HepG2 (cell line): Measurements from ENCODE around the gene CD34.

ENCODE experiments used
- ARNT ChIP-seq: fragments of 450-650 bp; IDR thresholded peaks from 2 replicates; pipeline ENCODE4 v1.6.1; 2017
- CREB1 ChIP-seq, 2 experiments: fragments of 450-650 bp in 1 of 2; IDR thresholded peaks; 2 replicates each; pipeline ENCODE4 v1.6.1; 2016 to 2017; ENCODE audit warnings: control low read depth in 1 of 2, mild to moderate bottlenecking in 1 of 2, missing compliant biosample characterization in 1 of 2, missing genetic modification characterization in 1 of 2
- CTCF ChIP-seq: sonication (generic); formaldehyde crosslinking; IDR thresholded peaks from 2 replicates; pipeline ENCODE4 v1.5.0; 2020; ENCODE audit warnings: mild to moderate bottlenecking, missing genetic modification reagents, moderate library complexity
- EP300 ChIP-seq, 3 experiments: sonication (generic) in 1 of 3; formaldehyde crosslinking in 1 of 3; IDR thresholded peaks; 2 replicates each; pipeline versions ENCODE4 v1.5.1 to v1.6.1; 2011 to 2020; ENCODE audit warnings: low read depth in 2 of 3, low read length in 2 of 3, borderline replicate concordance in 1 of 3, improper control_type of control experiment in 1 of 3, mild to moderate bottlenecking in 1 of 3, missing genetic modification reagents in 1 of 3, moderate library complexity in 1 of 3
- FOXC1 ChIP-seq: sonication (generic); formaldehyde crosslinking; IDR thresholded peaks from 2 replicates; pipeline ENCODE4 v1.8.0; 2022; ENCODE audit warnings: mild to moderate bottlenecking, missing genetic modification reagents, borderline replicate concordance
- HCFC1 ChIP-seq: fragments of 150-350 bp; IDR thresholded peaks from 2 replicates; pipeline ENCODE4 v1.6.1; 2014; ENCODE audit warnings: low read depth, low read length
- MEF2D ChIP-seq: sonication (generic); formaldehyde crosslinking; IDR thresholded peaks from 2 replicates; pipeline ENCODE4 v1.5.1; 2020; ENCODE audit warnings: mild to moderate bottlenecking, missing genetic modification reagents
- NAIF1 ChIP-seq: sonication (generic); formaldehyde crosslinking; IDR thresholded peaks from 2 replicates; pipeline ENCODE4 v1.5.0; 2020; ENCODE audit warnings: mild to moderate bottlenecking, missing genetic modification reagents, borderline replicate concordance
- PCBP1 ChIP-seq: fragments of 200-400 bp; formaldehyde crosslinking; IDR thresholded peaks from 2 replicates; pipeline ENCODE4 v1.6.1; 2017; ENCODE audit warnings: mild to moderate bottlenecking, low read depth, low read length, borderline replicate concordance
- POLR2A ChIP-seq, 2 experiments: IDR thresholded peaks; 2 replicates each; pipeline ENCODE4 v1.6.1; 2011; ENCODE audit warnings: low read depth in 2 of 2, low read length in 2 of 2, mild to moderate bottlenecking in 1 of 2, moderate library complexity in 1 of 2; ENCODE audit not compliant: insufficient read depth in 1 of 2
- POLR2AphosphoS5 ChIP-seq: IDR thresholded peaks from 2 replicates; pipeline ENCODE4 v1.6.1; 2012; ENCODE audit warnings: low read depth, low read length
- RNF2 ChIP-seq: fragments of 450-650 bp; conservative IDR thresholded peaks from 2 replicates; pipeline ENCODE4 v1.6.1; 2016; ENCODE audit warnings: low read depth
- TF ChIP-seq, protein P1 (sequence below): sonication (generic); formaldehyde crosslinking; IDR thresholded peaks from 2 replicates; pipeline ENCODE4 v1.4.0; 2020; ENCODE audit warnings: missing genetic modification reagents
- TF ChIP-seq, protein P2 (sequence below): IDR thresholded peaks from 2 replicates; pipeline ENCODE4 v1.6.1; 2016

DNA sequence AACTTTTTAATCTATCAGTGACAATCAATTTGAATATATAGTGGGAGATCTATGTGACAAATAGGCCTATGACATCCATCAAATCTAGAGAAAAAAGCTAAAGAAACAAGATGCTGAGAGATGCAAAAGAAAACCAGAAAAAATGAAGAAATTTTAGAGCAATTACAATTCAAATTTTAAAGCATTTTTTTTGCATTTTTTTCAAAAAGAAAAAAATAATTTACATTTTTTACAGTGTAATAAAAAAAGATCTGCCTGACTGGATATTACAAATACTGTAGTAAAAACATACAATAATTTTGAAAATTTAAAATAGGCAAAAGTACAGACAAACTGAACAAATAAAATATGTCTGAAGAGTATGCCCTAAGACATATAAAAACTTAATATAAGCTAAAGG, 14.4 kb downstream of the CD34 start:
- no peak for TF ChIP-seq POLR2A (IDR thresholded peaks at IDR 0.05; ENCODE audit: insufficient read depth in 1 of 2, low read depth in 2 of 2, low read length in 2 of 2)
- TF ChIP-seq EP300 (IDR thresholded peaks at IDR 0.05; ENCODE audit: low read depth in 2 of 2, low read length in 2 of 2) = no peak
- no peak for TF ChIP-seq EP300 (CRISPR knock-in tag; IDR thresholded peaks at IDR 0.05; ENCODE audit: borderline replicate concordance)
- no peak for TF ChIP-seq CTCF
- no peak for TF ChIP-seq FOXC1 (CRISPR knock-in tag)
- no peak for TF ChIP-seq HCFC1
- TF ChIP-seq, protein P1, sequence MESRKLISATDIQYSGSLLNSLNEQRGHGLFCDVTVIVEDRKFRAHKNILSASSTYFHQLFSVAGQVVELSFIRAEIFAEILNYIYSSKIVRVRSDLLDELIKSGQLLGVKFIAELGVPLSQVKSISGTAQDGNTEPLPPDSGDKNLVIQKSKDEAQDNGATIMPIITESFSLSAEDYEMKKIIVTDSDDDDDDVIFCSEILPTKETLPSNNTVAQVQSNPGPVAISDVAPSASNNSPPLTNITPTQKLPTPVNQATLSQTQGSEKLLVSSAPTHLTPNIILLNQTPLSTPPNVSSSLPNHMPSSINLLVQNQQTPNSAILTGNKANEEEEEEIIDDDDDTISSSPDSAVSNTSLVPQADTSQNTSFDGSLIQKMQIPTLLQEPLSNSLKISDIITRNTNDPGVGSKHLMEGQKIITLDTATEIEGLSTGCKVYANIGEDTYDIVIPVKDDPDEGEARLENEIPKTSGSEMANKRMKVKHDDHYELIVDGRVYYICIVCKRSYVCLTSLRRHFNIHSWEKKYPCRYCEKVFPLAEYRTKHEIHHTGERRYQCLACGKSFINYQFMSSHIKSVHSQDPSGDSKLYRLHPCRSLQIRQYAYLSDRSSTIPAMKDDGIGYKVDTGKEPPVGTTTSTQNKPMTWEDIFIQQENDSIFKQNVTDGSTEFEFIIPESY (CRISPR knock-in tag) = no peak
- TF ChIP-seq NAIF1 (CRISPR knock-in tag) = no peak
- TF ChIP-seq, protein P2, sequence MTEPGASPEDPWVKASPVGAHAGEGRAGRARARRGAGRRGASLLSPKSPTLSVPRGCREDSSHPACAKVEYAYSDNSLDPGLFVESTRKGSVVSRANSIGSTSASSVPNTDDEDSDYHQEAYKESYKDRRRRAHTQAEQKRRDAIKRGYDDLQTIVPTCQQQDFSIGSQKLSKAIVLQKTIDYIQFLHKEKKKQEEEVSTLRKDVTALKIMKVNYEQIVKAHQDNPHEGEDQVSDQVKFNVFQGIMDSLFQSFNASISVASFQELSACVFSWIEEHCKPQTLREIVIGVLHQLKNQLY (CRISPR knock-in tag) = no peak
- TF ChIP-seq PCBP1 = no peak
- TF ChIP-seq RNF2 = no peak
- no peak for TF ChIP-seq MEF2D
- no peak for TF ChIP-seq POLR2AphosphoS5
- TF ChIP-seq ARNT = no peak
- no peak for TF ChIP-seq CREB1 (IDR thresholded peaks at IDR 0.05)
- TF ChIP-seq CREB1 (CRISPR knock-in tag; IDR thresholded peaks at IDR 0.05) = no peak
